OCI-LY1 (cell line): Measurements from ENCODE around the gene SLC25A21.
"Not testable (repeated sequence)": the region's sequence is repeated elsewhere in the genome, so short reads cannot be mapped to it uniquely, and the experiment has no call there.

ENCODE experiments used
- EZH2 ChIP-seq: fragments of 200-600 bp; sonication (generic), shearing (Covaris generic); IDR thresholded peaks from 2 replicates; pipeline ENCODE4 v1.8.0; 2017; ENCODE audit warnings: borderline replicate concordance, mixed run types, mild to moderate bottlenecking, antibody characterized with exemption, low read length, moderate library complexity, mixed read lengths
- TF ChIP-seq, protein P1 (sequence below): fragments of 200-600 bp; sonication (generic), shearing (Covaris generic); IDR thresholded peaks from 2 replicates; pipeline ENCODE4 v1.5.1; 2017; ENCODE audit warnings: mild to moderate bottlenecking, antibody characterized with exemption, low read length, moderate library complexity, mixed read lengths

DNA sequence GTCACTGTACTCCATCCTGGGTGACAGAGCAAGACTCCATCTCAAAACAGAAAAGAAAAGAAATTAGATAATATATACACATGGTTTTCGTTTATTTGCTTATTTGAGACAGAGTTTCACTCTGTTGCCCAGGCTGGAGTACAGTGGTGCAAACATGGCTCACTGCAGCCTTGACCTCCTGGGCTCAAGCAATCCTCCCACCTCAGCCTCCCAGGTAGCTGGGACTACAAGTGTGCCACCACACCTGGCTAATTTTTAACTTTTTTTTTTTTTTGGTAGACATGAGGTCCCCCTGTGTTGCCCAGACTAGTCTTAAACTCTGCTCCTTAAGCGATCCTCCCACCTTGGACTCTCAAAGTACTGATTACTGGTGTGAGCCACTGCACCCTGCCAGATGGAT is 37.2 kb upstream of the SLC25A21 start:
- not testable (repeated sequence) for TF ChIP-seq EZH2
- TF ChIP-seq, protein P1, sequence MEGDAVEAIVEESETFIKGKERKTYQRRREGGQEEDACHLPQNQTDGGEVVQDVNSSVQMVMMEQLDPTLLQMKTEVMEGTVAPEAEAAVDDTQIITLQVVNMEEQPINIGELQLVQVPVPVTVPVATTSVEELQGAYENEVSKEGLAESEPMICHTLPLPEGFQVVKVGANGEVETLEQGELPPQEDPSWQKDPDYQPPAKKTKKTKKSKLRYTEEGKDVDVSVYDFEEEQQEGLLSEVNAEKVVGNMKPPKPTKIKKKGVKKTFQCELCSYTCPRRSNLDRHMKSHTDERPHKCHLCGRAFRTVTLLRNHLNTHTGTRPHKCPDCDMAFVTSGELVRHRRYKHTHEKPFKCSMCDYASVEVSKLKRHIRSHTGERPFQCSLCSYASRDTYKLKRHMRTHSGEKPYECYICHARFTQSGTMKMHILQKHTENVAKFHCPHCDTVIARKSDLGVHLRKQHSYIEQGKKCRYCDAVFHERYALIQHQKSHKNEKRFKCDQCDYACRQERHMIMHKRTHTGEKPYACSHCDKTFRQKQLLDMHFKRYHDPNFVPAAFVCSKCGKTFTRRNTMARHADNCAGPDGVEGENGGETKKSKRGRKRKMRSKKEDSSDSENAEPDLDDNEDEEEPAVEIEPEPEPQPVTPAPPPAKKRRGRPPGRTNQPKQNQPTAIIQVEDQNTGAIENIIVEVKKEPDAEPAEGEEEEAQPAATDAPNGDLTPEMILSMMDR = not testable (repeated sequence)
